Stomach (tissue), 4 donors: ENCODE data around the gene SRMS.
A peak's percentile ranks its signal among the peaks of the same experiment; 100 is the strongest.

Source experiments
- CTCF ChIP-seq, 7 experiments: fragments of 450-650 bp in 4 of 7; fragments of 200-600 bp in 3 of 7; sonication (generic) in 3 of 7; IDR thresholded peaks; one replicate each; pipeline ENCODE4 v1.5.1; 2016 to 2019; ENCODE audit warnings: antibody characterized with exemption in 7 of 7, control low read depth in 2 of 7, mild to moderate bottlenecking in 1 of 7
- EP300 ChIP-seq: sonication (generic); formaldehyde crosslinking; IDR thresholded peaks from one replicate; pipeline ENCODE4 v1.6.1; 2017; ENCODE audit warnings: antibody characterized with exemption
- POLR2A ChIP-seq, 4 donors: fragments of 450-650 bp; IDR thresholded peaks; one replicate each; pipeline ENCODE4 v1.6.1; 2016; ENCODE audit warnings: antibody characterized with exemption in 4 of 4, control low read depth in 2 of 4, mild to moderate bottlenecking in 1 of 4, moderate library complexity in 1 of 4
- POLR2AphosphoS5 ChIP-seq, 3 donors: sonication (generic); formaldehyde crosslinking; IDR thresholded peaks; one replicate each; pipeline ENCODE4 v1.6.1; 2016; ENCODE audit warnings: antibody characterized with exemption in 3 of 3

DNA sequence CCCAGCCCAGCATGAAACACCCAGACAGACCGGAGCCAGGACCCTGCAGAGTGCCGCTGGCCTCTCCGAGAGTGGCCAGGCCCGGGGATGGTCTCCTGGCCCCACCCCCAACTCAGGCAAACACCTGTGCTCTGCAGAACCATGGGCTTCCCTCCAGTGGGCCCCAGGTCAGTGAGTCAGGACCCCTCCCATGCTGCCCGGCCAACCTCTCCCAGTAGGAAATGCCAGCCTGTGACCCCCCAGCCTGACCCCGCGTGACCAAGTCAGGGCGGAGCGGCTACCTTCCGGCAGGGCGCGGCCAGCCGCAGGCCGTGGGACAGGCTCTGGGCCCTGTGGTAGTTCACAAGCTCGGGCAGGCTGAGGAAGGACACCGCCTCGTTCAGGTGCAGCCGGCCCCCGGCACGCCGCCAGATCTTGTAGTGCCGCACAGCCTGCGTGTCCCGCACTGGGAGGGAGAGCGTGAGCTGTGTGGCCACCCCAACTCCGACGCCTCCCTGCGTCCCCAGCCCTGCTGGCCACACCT, 13.6 kb downstream of the SRMS start:
- TF ChIP-seq CTCF (IDR thresholded peaks at IDR 0.05) (no peak), POLR2A (IDR thresholded peaks at IDR 0.05) (peak in 1 of 4 donors; percentile 30), POLR2AphosphoS5 (IDR thresholded peaks at IDR 0.05) (peak in 2 of 3 donors; percentile 87 to 95), EP300 (no peak)
